Aorta (tissue), 5 donors: ENCODE measurements around the gene WSCD2. TPM values are rescaled to one million over a fixed set of nuclear protein-coding genes. Genes with fewer than 3 reads are reported as not detected.

Experiments
- ATAC-seq: fragments of 200-7000 bp; cut with Tn5 transposase; one replicate; pipeline ENCODE4 v1.9.1; 2022; ENCODE audit warnings: moderate library complexity; ENCODE audit not compliant: low FRiP score
- DNase-seq, 2 donors: peaks; one replicate each; pipeline ENCODE4 v3.0.0-alpha.2; 2020
- H3K27ac ChIP-seq, 2 donors: one replicate each; pipeline ENCODE4 v1.5.1; 2013; ENCODE audit warnings: low read length in 2 of 2, mild to moderate bottlenecking in 2 of 2, moderate library complexity in 2 of 2, control low read depth in 1 of 2, inconsistent platforms in 1 of 2, low read depth in 1 of 2
- H3K27me3 ChIP-seq, 2 donors: one replicate each; pipeline ENCODE4 v1.6.1; 2013; ENCODE audit warnings: control low read depth in 1 of 2, low read length in 1 of 2, mild to moderate bottlenecking in 1 of 2, moderate library complexity in 1 of 2; ENCODE audit not compliant: insufficient read depth in 2 of 2, control insufficient read depth in 1 of 2
- H3K36me3 ChIP-seq, 2 donors: one replicate each; pipeline ENCODE4 v1.6.1; 2013; ENCODE audit warnings: control low read depth in 1 of 2, low read length in 1 of 2, mild to moderate bottlenecking in 1 of 2; ENCODE audit not compliant: insufficient read depth in 2 of 2, control insufficient read depth in 1 of 2
- H3K4me1 ChIP-seq, 2 donors: one replicate each; pipeline ENCODE4 v1.6.1; 2013; ENCODE audit warnings: low read length in 2 of 2, control low read depth in 1 of 2, mild to moderate bottlenecking in 1 of 2, moderate library complexity in 1 of 2; ENCODE audit not compliant: insufficient read depth in 2 of 2, control insufficient read depth in 1 of 2
- H3K4me3 ChIP-seq, 2 donors: one replicate each; pipeline ENCODE4 v1.5.1; 2013; ENCODE audit warnings: low read length in 2 of 2, control low read depth in 1 of 2, mild to moderate bottlenecking in 1 of 2
- H3K9me3 ChIP-seq: one replicate; pipeline ENCODE4 v1.6.1; 2013; ENCODE audit warnings: mild to moderate bottlenecking, low read length; ENCODE audit not compliant: control insufficient read depth
- WGBS, 2 donors: extraction: QIAGEN DNeasy Blood & Tissue Kit; methylation state at CpG; one replicate each; pipeline ENCODE4 v1.1.7; 2013; 5-methylcytosine and 5-hydroxymethylcytosine counted together
- intact Hi-C, 2 donors: fragments of 100-400 bp; cut with DNase I; formaldehyde crosslinking; loops; one replicate each; pipeline versions ENCODE4 v1.14.2 to v1.15.0; 2022
- polyA plus RNA-seq, 2 donors: library from polyadenylated mRNA; stranded (reverse); fragments of 200-250 nt; gene quantifications; one replicate each; pipeline ENCODE4 v1.2.3, GENCODE V29; 2013
- total RNA-seq, 2 donors: library from RNA; stranded (reverse); fragmentation: NEBNext Ultra II Directional; extraction: Animal tissue kit (Norgen Biotek cat#: 25700); gene quantifications; one replicate each; pipeline ENCODE4 v1.2.1, GENCODE V29; 2021
- donor health status: healthy with polysubstance abuse.
- donor health status: Bipolar disorder and iron deficiency.
- donor health status: DM: no; HTN: no; CAD: no.
- donor health status: DM: no; HTN: no; CAD: no.
- donor health status: DM: yes; HTN: yes; CAD: no.

The WSCD2 gene
- total and polyA plus RNA-seq, 4 donors, result 0.75 to 9.7 (median 5.6) TPM; not detected in 1

GRCh38 chr12:108151533-108152169 is 22.6 kb downstream of the WSCD2 start:
- WGBS, 2 donors, result 69 to 73% methylated on average over 12 of the region's 12 CpGs
- DNase-seq (no peak), ATAC-seq (no peak)
- Histone ChIP-seq H3K4me1 (no peaks in the 10 kb centered on the region), H3K27me3 (no peaks in the 10 kb centered on the region), H3K9me3 (no peaks in the 10 kb centered on the region), H3K4me3 (no peak overlapping the region), H3K27ac (no peak overlapping the region), H3K36me3 (no peaks in the 10 kb centered on the region)
- intact Hi-C loops, result no loop called here

- Histone ChIP-seq H3K27me3 (no peaks in the 10 kb centered on the region), H3K27ac (no peak overlapping the region), H3K4me3 (no peak overlapping the region), H3K9me3 (no peaks in the 10 kb centered on the region), H3K4me1 (no peaks in the 10 kb centered on the region), H3K36me3 (no peaks in the 10 kb centered on the region)
- ATAC-seq (no peak), DNase-seq (no peak)
- intact Hi-C loops, result no loop called here
- 87 to 89% methylated on average over 4 of the region's 4 CpGs for WGBS, 2 donors
Measured at GRCh38 chr12:108152170-108152538, 23.1 kb downstream of the WSCD2 start.

DNA sequence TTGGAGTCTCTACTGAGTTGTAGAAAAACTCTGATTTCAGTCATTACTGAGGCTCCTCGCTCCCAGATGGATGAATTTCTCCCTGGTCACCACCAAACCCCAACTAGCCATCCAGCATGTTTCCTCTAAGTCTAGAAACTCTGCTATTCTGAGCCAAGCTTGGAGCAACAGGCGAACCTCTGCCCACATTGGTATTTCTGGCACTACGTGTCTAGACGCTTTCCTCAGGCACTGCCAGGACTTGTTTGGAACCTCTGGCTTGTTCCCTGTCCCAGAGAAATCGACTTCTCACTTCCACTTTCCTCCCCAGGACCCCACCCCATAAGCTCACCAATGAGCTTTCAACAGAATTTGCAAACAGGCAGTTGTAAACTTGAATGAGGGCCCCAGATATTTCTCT is 27.6 kb downstream of the WSCD2 start:
- ATAC-seq (no peak), DNase-seq (peak in 1 of 2 donors; percentile 56)
- no peaks in the 10 kb centered on the region for H3K27me3 ChIP-seq
- WGBS, 2 donors, result 2 to 5% methylated on average over 5 of the region's 5 CpGs
- H3K36me3 ChIP-seq, result no peaks in the 10 kb centered on the region
- H3K27ac ChIP-seq, result no peak overlapping the region
- intact Hi-C loops, result no loop called here
- peaks cover 0 to 2% of the 10 kb centered on the region in 2 donors for H3K4me1 ChIP-seq
- no peaks in the 10 kb centered on the region for H3K9me3 ChIP-seq
- H3K4me3 ChIP-seq, result no peak overlapping the region

DNA sequence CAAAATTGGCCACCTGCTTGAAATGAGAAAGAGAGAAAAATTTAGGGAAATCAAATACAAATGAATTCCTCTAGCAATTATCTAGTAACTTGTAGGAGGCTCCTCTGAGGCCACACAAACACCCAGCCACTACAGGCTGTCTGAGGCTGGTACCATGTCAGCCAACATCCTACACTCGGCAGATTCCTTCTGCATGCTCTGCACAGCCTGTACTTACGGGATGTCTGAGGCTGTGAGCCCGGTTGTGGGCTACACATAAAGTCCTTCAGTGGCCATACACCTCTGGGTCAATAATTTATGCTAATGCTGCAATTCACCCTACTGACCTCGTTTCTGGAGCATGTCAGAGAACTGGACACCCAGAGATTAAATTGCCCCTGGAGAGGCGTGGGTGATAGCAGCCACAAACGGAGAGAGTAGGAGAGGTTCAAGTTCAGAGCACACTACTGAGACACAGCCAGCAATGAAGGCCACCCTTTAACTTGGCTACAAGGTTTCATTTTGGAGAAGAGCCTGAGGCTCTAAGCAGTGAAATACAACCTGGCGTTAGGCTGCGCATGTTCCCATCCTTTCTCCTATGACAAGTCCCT is 28.9 kb downstream of the WSCD2 start:
- no peaks in the 10 kb centered on the region for H3K36me3 ChIP-seq
- H3K27ac ChIP-seq, result no peak overlapping the region
- no peaks in the 10 kb centered on the region for H3K27me3 ChIP-seq
- intact Hi-C loops, result no loop called here
- DNase-seq (no peak), ATAC-seq (no peak)
- H3K9me3 ChIP-seq, result no peaks in the 10 kb centered on the region
- H3K4me3 ChIP-seq, result no peak overlapping the region
- 74 to 76% methylated on average over 8 of the region's 8 CpGs for WGBS, 2 donors
- peaks cover 0 to 9% of the 10 kb centered on the region in 2 donors for H3K4me1 ChIP-seq

GRCh38 chr12:108162207-108162606 is 33.1 kb downstream of the WSCD2 start:
- no peak overlapping the region for H3K4me3 ChIP-seq
- 35% methylated on average over 4 of the region's 4 CpGs for WGBS, 2 donors
- DNase-seq (no peak), ATAC-seq (no peak)
- no peaks in the 10 kb centered on the region for H3K36me3 ChIP-seq
- intact Hi-C loops, result no loop called here
- no peaks in the 10 kb centered on the region for H3K9me3 ChIP-seq
- H3K27ac ChIP-seq, result peak overlapping the region; percentile 4 to 32
- H3K4me1 ChIP-seq, result peaks cover 0 to 8% of the 10 kb centered on the region in 2 donors
- no peaks in the 10 kb centered on the region for H3K27me3 ChIP-seq

- intact Hi-C loops, result no loop called here
- Histone ChIP-seq H3K9me3 (no peaks in the 10 kb centered on the region), H3K27me3 (no peaks in the 10 kb centered on the region), H3K4me3 (no peak overlapping the region), H3K36me3 (no peaks in the 10 kb centered on the region), H3K27ac (no peak overlapping the region), H3K4me1 (peaks cover 0 to 14% of the 10 kb centered on the region in 2 donors)
- DNase-seq, result no peak
- ATAC-seq, result no peak
- WGBS, 2 donors, result 51 to 52% methylated on average over 5 of the region's 5 CpGs
Measured at GRCh38 chr12:108166505-108166904, 37.4 kb downstream of the WSCD2 start.

GRCh38 chr12:108167974-108168373 is 38.9 kb downstream of the WSCD2 start:
- Histone ChIP-seq H3K36me3 (no peaks in the 10 kb centered on the region), H3K27ac (no peak overlapping the region), H3K4me3 (no peak overlapping the region), H3K9me3 (no peaks in the 10 kb centered on the region), H3K4me1 (peaks cover 0 to 7% of the 10 kb centered on the region in 2 donors), H3K27me3 (no peaks in the 10 kb centered on the region)
- intact Hi-C loops, result no loop called here
- no peak for DNase-seq
- ATAC-seq, result no peak
- WGBS, 2 donors, result 12 to 13% methylated on average over 3 of the region's 3 CpGs

- no peaks in the 10 kb centered on the region for H3K27me3 ChIP-seq
- no peak overlapping the region for H3K27ac ChIP-seq
- no peak overlapping the region for H3K4me3 ChIP-seq
- peaks cover 0 to 7% of the 10 kb centered on the region in 2 donors for H3K4me1 ChIP-seq
- intact Hi-C loops, result no loop called here
- no peaks in the 10 kb centered on the region for H3K36me3 ChIP-seq
- WGBS, 2 donors, result 0 to 8% methylated on average over 2 of the region's 2 CpGs
- ATAC-seq (no peak), DNase-seq (no peak)
- H3K9me3 ChIP-seq, result no peaks in the 10 kb centered on the region
Measured at GRCh38 chr12:108169708-108170107, 40.6 kb downstream of the WSCD2 start.

DNA sequence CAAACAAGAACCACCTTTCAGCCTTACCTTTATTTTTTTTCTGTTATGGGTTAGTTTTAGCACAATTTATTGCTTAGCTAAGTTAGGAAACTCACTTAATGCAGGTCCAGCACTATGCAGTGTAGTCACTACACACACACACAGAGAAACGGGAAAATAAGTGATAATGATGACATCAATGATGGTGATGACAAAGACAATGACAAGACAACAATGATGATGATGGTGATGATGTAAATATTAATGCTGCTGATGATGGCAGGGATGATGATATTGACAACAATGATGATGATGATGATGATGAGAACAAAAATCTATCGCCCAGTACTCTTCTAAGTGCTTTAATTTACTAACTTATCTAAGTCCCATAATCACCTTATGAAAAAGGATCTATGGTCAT is 41.1 kb downstream of the WSCD2 start:
- intact Hi-C loops, result no loop called here
- Histone ChIP-seq H3K4me3 (no peak overlapping the region), H3K27me3 (no peaks in the 10 kb centered on the region), H3K36me3 (no peaks in the 10 kb centered on the region), H3K27ac (no peak overlapping the region), H3K4me1 (peaks cover 0 to 7% of the 10 kb centered on the region in 2 donors), H3K9me3 (no peaks in the 10 kb centered on the region)
- DNase-seq (no peak), ATAC-seq (no peak)
- WGBS, 2 donors, result 65 to 66% methylated on average over 2 of the region's 2 CpGs
